ENCODE measurements around the gene USP32.

Gene USP32

GRCh38 chr17:60142872-60143499, 248.9 kb downstream of the USP32 start:
- TF ChIP-seq POLR2A (IDR thresholded peaks at IDR 0.05; ENCODE audit: low read depth, low read length): no peak
- peak; percentile 66 for FAIRE-seq
- peak; percentile 91 for DNase-seq (ENCODE audit: insufficient read length, low spot score)

GRCh38 chr17:60141111-60142018, 250.6 kb downstream of the USP32 start:
- no peak for FAIRE-seq
- TF ChIP-seq POLR2A (IDR thresholded peaks at IDR 0.05; ENCODE audit: low read depth, low read length): no peak
- DNase-seq (ENCODE audit: insufficient read length, low spot score): no peak

GRCh38 chr17:60139438-60140285, 252.3 kb downstream of the USP32 start:
- DNase-seq (ENCODE audit: insufficient read length, low spot score) (no peak), FAIRE-seq (no peak)
- TF ChIP-seq POLR2A (IDR thresholded peaks at IDR 0.05; ENCODE audit: low read depth, low read length): no peak

- FAIRE-seq: no peak
- TF ChIP-seq POLR2A (IDR thresholded peaks at IDR 0.05; ENCODE audit: low read depth, low read length): no peak
Measured at GRCh38 chr17:60138769-60139437, 253.0 kb downstream of the USP32 start.

GRCh38 chr17:60137731-60138130, 254.2 kb downstream of the USP32 start:
- TF ChIP-seq POLR2A (IDR thresholded peaks at IDR 0.05; ENCODE audit: low read depth, low read length): no peak
- FAIRE-seq (no peak), DNase-seq (ENCODE audit: insufficient read length, low spot score) (no peak)

More at GRCh38 chr17:60138769-60139437, 253.0 kb downstream of the USP32 start:
- DNase-seq (ENCODE audit: insufficient read length, low spot score): no peak

- no peak for TF ChIP-seq POLR2A (IDR thresholded peaks at IDR 0.05; ENCODE audit: low read depth, low read length)
- FAIRE-seq (no peak), DNase-seq (ENCODE audit: insufficient read length, low spot score) (no peak)
Measured at GRCh38 chr17:60135951-60136666, 255.8 kb downstream of the USP32 start.

- DNase-seq (ENCODE audit: insufficient read length, low spot score): no peak
- no peak for FAIRE-seq
- no peak for TF ChIP-seq POLR2A (IDR thresholded peaks at IDR 0.05; ENCODE audit: low read depth, low read length)
Measured at GRCh38 chr17:60135151-60135950, 256.6 kb downstream of the USP32 start.

- TF ChIP-seq POLR2A (IDR thresholded peaks at IDR 0.05; ENCODE audit: low read depth, low read length): no peak
- DNase-seq (ENCODE audit: insufficient read length, low spot score): no peak
- no peak for FAIRE-seq
Measured at GRCh38 chr17:60134396-60135150, 257.4 kb downstream of the USP32 start.

GRCh38 chr17:60130466-60130865, 261.5 kb downstream of the USP32 start:
- DNase-seq (ENCODE audit: insufficient read length, low spot score) (no peak), FAIRE-seq (no peak)
- no peak for TF ChIP-seq POLR2A (IDR thresholded peaks at IDR 0.05; ENCODE audit: low read depth, low read length)

GRCh38 chr17:60129164-60129563, 262.8 kb downstream of the USP32 start:
- FAIRE-seq: no peak
- no peak for TF ChIP-seq POLR2A (IDR thresholded peaks at IDR 0.05; ENCODE audit: low read depth, low read length)
- no peak for DNase-seq (ENCODE audit: insufficient read length, low spot score)
